CD4-positive, alpha-beta T cell treated with Interleukin-4 for 4 hours (primary cell): ENCODE measurements around the gene SMPD1.

Experiments used
- DNase-seq: peaks from one replicate; pipeline ENCODE4 v3.0.0-alpha.2; 2020

SMPD1 gene

GRCh38 chr11:6417907-6418556 is 27.8 kb downstream of the SMPD1 start:
- DNase-seq: no peak

DNA sequence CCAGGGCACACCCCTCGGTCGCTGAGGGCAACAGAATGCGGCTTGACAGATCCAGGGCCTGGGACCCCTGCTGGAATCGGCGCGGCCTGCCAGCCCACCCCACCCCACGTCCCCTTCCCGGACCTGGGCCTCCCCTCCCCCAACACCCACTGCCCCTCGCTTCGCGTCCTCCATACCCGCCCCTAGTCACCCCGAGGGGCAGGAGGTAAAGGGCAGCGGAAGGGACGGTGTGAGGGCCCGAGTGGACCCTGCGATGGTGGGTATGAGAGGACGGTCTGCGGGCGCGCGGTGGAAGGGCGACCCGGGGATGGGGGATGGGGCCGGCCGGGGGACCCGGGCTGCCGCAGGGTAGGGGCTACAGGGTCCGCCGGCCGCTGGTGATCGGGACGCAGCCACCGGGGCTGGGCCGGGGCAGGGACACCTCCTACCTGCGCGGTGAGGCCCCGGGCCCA is 28.3 kb downstream of the SMPD1 start:
- no peak for DNase-seq

DNA sequence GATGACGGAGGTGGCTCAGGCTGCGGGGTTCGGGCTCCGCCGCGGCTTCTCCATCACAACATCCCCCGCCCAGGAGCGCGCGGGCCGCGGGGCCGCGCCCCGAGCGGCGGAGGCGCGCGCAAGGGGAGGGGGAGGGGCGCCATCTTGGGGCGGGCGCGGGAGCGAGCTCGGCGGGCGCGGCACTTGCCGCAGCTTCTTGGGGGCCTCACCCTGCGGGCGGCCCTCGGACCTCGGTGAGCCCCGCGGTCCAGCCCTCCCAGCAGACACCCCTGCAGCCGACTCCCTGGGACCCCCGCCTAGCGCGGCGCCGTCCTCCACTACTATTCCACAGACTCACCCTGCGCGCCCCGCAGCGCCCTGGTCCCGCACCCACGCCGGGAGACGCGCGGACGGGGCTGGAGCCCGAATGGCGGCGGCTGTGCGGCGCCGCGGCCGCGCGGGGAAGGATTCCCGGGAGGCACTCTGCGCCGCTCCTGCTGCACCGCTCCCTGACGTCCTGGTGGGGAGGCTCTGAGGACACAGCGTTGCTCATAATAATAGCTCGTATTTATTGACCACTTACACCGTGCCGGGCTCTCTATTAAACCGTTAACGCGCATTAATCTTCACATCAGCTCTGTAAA is 28.8 kb downstream of the SMPD1 start, which contains the start of gene APBB1:
TSS of gene APBB1 (minus strand) at position 86 of the 623 bp plus-strand sequence. CDS start 7,747 bp downstream, outside the sequence.
- DNase-seq: peak; percentile 61

DNA sequence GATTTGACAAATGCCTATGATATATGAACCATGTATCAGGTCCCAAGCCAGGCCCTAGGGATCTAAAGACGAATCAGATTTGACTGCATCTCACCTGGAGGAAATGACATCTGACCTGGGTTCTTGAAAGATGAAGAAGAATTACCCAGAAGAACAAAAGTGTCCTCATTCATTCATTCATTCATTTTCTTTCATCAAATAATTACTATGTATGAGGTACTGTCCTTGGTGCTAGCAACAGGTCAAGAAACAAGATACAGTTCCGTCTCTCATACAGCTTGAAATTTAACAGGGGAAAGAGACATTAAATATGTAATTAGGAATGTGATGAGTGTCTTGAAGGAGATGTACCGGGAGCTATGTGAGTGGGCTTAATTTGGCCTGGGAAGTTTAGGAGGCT is 30.4 kb downstream of the SMPD1 start:
- DNase-seq: no peak

DNA sequence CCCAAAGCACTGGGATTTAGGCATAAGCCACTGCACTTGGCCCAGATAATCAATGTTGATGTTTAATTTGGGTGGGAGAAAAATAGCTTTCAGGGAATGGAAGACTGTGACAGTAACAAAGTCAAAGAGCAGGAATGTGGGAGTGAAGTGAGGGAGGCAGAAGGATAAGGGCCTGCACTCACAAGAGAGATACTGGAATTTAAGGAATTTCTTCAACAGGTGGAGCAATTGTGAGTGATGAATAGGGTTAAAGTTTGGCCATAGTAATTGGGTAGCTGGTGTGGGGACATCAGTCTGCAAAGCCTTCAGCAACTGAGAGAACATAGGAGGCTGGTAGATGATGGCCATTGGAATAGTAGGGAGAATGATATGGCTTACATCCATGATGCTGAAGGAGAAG is 37.2 kb downstream of the SMPD1 start:
- DNase-seq: no peak

DNA sequence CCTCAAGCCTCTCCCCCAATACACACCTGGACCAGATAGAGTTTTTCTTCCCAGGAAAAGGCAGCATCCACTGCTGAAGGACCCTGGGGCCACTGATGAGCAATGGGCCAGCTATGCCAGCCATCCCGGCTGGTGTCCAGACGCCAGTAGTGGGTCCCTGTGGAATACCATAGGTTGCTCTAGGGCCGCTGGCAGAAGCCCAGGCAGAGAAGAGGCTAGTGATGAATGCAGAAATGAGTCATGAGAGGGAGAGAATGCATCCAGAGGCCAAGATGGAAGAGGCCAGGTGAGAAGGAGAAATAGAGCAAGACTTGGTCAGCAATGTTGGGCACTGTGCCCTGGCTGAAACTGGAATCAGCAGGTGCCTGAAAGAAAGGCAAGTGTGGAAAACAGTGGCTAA is 41.6 kb downstream of the SMPD1 start:
- DNase-seq: no peak

DNA sequence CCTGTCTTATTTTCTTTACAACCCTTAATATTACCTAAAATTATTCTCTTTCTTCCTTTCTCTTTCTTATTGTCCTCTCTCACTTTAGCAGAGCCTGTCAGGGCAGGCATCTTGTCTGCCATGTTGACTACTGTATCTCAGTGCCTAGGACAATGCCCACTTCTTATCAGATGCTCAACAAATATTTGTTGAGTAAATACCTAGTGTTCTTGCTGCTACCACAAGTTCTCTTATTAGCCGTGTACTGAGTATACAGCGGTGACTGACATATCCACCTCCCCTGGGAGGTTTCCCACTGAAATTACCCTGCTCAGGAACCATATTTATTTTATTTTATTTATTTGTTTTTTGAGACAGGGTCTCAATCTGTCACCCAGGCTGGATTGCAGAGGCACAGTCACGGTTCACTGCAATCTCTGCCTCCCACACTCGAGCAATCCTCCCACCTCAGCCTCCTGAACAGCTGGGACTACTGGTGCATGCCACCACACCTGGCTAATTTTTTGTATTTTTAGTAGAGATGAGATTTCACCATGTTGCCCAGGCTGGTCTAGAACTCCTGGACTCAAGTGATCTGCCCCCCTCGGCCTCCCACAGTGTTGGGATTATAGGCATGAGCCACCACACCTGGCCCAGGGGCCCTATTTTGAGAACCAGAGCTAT is 43.9 kb downstream of the SMPD1 start:
- DNase-seq: no peak

GRCh38 chr11:6437423-6437822 is 47.1 kb downstream of the SMPD1 start:
- no peak for DNase-seq

- peak; percentile 20 for DNase-seq
Measured at GRCh38 chr11:6437993-6438392, 47.7 kb downstream of the SMPD1 start.

- DNase-seq: peak; percentile 44
Measured at GRCh38 chr11:6438979-6439571, 48.8 kb downstream of the SMPD1 start.

GRCh38 chr11:6440906-6441358 is 50.7 kb downstream of the SMPD1 start, which contains the start of gene HPX:
Gene HPX (minus strand): TSS chr11:6440987. CDS start chr11:6440963, 24 bp downstream.
- no peak for DNase-seq

DNA sequence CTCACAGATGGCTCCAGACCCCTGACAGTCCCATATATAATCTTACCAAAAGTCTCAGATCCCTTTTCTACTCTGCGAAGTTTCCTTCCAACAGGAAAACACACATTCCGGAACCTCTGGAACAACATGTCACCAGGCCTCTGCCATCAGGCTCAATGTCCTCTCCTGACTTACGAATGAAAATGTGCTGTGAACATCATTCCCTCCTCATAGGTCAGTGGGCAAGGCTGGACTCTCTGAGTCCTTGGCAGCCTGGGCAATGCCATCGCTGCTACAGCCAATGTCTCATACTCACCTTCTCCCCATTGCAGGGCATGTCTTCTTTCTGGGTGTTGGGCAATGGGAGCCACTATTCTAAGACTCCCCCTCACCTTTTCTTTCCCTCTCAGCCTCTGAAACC is 52.2 kb downstream of the SMPD1 start:
- DNase-seq: no peak

DNA sequence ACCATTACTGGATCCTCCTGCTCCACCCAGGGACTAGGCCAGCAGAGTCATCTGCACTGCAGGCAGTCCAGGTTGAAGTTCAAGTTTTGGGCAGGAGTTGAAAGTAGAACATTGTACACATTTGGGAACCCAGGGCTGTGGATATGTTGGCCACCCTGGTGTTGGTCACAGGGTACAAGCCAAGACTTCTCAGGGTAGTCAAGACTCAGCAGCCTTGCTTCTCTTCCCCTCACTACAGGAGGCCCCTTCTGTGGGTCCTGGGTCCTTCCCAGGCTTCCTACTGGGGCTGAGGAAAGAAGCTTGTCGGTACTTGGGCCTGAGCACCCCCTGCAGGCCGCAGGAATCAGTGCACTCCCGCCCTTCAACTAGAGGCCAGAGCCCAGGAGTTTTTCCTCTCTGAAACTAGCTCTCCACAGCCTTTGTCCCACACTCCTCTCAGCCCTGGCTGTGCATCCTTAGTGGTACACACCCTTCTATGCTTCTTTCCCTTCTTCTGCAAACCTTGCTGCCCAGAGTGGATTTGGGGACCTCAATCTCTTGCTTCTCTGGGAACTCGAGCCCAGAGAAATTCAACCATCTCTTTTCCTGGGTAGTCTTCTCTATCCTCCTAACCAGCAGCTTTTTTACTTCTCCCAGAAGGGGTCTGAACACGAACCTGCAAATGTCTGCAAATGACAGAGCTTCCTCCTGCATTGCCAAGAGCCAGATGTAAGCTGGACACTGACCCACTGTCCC is 53.2 kb downstream of the SMPD1 start:
- peak; percentile 54 for DNase-seq
